Activated gamma-delta T cell treated with Interleukin-2 at 50 U/mL for 16 hours (primary cell): ENCODE measurements around the gene YWHAG.
"Not testable (repeated sequence)": the region's sequence is repeated elsewhere in the genome, so short reads cannot be mapped to it uniquely, and the experiment has no call there.

Experiments used
- DNase-seq: peaks from one replicate; pipeline ENCODE4 v3.0.0-alpha.2; 2020

YWHAG gene

DNA sequence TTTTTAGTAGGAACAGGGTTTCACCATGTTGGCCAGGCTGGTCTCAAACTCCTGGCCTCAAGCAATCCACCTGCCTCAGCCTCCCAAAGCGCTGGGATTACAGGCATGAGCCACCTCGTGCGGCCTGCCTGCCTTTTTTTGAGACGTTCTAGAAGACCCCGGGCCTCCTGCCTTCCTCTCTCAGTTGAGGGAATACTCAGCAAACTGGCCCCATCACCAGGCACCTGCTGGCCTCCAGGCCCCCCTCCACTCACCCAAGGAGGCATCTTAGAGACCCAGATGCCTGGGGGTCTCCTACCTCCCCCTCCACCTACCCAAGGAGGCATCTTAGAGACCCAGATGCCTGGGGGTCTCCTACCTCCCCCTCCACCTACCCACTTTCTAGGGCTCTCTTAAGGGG lies 65.9 kb downstream of the YWHAG start:
- not testable (repeated sequence) for DNase-seq

DNA sequence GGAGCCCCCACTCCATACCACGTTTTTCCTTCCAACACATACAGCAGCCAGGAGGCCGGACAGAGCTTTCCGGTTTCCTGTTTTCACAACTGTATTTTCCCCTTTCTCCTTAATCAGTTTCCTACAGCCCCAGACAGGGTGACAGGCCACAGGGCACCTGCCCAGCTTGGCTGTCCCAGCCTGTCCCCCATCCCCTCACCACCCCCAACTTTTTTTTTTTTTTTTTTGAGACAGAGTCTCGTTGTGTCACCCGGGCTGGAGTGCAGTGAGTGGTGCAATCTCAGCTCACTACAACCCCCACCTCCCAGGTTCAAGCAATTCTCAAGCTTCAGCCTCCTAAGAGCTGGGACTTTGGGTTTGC lies 66.6 kb downstream of the YWHAG start:
- no peak for DNase-seq

DNA sequence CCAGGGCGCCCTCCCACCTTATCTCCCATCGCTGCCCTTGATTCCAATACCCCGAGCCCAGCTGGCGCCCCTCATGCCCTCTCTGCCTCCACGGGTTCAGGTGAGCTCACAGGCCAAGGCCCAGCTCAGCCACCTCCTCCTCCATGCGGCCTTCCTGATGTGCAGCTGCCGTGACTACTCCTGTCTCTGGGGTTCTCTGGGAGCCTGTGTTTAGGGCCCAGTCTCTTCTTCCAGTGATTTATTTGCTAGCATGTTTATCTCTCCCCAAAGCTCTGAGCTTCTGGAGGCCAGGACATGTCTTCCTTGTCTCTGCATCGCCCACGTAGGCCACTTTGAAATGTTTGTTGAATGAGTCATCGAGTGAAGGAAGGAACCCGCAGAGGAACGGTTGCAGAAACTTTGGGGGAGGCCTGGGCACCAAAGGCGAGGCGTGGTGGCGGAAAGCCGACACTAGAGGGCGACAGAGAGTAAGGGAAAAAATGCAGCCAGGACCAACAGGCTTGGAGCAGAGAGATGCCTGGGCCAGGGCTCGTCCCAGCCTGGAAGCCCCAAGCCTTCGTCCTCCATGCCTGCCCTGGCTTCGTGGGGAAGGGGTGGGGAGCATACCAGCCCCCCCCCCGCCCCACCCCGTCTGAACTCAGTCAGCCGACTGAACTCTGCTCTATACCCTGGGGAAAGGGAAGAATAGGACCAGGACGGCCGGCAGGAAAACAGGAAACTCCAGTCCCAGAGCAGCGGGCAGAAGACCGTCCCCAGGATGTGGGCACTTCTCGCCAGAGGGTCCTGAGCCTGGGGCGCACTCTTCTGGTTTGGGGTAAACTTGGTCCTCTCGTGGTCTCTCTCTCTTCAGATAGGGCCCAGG lies 67.2 kb downstream of the YWHAG start:
- peak; percentile 84 for DNase-seq

DNA sequence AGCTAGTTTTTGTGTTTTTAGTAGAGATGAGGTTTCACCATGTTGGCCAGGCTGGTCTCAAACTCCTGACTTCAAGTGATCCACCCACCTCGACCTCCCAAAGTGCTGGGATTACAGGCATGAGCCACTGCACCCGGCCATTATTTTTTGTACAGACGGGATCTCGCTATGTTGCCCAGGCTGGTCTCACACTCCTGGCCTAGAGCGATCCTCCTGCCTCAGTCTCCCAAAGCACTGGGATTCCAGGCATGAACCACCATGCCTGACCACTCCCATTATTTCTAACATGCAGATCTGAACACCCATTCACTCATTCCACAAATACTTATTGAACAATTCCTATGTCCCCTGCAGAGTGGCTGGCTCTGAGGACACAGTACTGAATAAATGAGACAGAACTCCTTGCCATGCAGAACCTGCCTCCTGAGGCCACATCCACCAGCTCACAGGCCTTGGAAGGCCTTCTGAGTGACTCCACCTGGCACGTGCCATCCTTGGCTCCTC lies 67.9 kb downstream of the YWHAG start:
- not testable (repeated sequence) for DNase-seq

DNA sequence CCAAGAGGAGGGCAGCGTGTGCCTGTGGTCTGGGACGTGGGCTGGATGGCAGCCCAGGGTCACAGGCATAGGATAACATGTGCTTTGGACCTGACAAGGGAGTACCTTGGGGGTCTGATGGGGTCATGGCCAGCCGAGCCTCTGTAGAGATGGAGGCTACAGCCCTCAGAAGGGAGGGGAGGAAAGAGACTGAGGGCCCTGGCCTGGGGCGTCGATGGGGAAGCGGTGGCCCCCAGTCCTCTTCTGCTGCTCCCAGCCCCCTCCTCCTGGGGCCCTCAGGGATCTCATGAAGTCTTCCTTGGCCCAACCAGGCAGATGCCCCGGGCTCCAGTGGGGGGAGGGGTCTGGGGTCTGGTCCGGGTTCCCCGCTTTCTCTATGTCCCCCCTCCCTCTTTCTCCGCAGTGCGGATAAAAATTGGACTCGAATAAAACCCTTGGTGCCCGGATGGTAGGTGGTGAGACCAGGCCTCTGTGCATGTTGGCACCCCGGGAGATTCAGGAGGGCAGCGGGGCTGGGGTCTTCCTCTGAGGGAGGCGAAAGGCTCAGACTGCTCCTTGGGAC lies 71.9 kb downstream of the YWHAG start:
- DNase-seq, result no peak

DNA sequence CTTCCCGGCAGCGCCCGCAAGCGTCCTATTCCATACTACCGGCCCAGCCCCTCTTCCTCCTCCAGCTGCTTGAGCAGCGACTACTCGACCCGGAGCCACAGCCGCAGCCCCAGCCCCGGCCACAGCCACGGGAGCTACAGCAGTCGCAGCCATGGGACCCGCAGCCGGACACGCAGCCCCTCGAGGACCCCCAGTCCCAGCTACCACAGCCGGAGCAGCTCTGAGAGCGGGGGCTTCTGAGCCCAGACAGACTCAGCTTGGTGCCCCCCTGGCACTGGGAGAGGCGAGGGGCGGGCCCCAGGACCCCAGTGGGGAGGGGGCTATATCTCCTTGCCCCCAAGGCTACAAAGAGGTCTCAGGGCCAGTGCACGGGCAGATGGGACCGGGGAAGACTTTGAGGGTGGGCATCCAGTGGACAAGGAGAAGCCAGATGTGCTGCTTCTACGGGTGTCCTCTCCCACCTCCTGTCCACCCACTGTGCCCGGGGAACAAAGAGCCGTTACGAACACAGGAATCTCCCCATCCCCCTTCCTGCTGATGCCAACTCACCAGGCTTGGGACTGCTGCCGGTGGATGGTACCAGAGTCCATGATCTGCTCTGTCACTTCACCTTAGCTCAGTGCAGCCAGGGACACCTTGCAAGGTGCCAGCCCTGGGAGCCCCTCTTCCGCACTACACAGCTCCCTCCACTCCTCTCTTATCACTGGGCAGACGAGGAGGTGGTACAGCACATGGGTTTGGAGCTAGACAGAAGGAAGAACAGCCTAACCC lies 73.0 kb downstream of the YWHAG start:
- no peak for DNase-seq

DNA sequence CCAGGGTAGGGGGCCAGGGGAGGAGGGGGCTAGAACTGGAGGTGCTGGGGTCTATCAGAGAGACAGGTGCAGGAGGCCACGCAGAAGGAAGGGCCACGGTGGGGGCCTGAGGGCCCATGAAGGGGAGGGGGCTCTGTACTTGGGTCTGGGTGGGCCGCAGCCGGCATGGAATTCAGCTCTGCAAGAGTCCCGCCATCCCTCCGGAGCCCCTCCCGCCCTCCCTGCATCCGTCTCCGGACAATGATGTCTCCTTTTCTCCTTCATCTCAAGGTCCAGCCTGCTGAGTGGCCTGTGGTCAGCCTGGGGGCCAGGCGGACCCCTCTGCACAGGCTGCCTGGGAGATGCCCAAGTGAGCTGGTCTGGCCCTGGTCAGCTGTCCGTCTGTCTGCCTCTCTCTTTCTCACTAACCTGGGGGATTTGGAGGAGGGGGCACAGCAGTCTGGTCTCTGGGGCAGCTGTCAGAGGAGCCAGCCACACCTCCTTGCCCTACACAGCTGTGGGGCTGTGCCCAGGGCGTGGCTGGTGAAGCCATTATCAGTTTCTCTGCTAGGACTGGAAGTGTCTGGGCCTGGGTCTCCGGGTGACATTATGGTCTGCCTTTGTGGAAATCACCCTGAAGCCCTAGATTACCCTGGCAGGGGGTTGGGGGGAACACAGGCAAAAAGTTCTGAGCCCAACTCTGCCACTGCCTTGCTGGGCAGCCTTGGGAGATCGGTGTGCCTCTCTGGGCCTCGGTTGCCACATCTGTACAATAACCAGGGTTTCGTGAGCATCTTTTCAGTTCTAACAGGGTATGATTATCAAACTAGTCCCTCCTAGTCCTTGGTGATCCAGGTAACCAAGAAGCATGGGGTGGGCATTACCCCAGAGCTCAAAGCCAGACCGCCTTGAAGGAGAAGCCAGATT lies 75.3 kb downstream of the YWHAG start:
- no peak for DNase-seq

DNA sequence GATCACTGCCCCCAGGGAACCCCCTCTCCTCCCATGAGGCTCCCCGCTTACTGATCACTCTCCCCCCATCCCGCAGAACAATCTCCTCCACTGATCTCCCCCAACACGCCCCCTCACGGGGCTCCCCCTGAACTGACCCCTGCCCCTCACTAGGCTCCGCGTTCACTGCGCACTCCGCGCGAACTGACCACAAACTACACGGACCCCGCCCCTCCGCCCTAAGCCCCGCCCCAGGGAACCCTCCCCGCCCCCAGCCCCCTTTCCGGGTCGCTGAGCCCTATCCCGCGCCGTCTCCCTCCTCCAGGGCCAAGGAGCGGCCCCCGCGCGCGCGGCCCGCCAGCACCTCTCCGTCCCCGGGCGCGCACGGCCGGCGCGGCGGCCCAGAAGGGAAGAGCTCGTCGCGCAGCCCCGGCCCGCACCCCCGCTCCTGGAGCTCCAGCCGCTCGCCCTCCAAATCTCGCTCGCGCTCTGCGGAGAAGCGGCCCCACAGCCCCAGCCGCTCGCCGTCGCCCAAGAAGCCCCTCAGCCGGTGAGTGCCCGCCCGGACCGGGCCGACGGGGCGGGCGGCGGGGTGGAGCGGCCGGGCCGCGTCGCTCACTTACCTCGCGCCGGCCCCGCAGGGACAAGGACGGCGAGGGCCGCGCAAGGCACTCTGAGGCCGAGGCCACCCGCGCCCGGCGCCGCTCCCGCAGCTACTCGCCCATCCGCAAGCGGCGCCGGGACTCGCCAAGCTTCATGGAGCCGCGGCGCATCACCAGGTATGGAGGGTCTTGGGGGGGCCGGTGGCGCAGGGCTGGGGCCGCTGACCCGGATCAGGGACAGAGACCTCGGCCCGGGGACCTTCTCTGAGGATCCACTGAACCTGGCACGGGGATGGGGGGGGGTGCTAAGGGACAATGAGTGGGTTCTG lies 76.2 kb downstream of the YWHAG start:
- DNase-seq, result no peak

DNA sequence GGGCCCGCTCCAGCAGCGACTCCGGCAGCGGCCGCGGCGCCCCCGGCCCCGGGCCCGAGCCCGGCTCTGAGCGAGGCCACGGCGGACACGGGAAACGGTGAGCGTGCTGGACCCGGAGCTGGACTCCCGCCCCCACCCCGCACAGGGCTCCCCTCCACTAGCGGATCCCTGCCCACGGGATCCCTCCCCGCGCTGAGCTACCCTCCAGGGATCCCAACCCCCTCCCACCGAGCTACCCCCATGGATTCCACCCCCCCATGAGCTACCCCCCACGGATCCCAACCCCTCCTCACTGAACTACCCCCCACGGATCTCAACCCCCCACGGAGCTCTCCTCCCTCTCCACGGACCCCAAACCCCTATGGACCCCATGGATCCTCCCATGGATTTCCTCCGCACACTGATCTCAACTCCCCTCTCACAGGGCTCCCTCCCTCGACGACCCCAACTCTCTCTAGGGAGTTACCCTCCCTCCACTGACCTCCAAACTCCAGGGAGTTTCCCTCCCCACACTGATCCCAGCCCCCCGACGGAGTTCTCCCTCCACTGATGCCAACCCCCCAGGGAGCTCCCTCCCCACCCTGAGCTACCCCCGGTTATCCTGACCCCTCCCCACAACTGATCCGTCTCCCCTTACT lies 77.0 kb downstream of the YWHAG start:
- DNase-seq, result no peak

DNA sequence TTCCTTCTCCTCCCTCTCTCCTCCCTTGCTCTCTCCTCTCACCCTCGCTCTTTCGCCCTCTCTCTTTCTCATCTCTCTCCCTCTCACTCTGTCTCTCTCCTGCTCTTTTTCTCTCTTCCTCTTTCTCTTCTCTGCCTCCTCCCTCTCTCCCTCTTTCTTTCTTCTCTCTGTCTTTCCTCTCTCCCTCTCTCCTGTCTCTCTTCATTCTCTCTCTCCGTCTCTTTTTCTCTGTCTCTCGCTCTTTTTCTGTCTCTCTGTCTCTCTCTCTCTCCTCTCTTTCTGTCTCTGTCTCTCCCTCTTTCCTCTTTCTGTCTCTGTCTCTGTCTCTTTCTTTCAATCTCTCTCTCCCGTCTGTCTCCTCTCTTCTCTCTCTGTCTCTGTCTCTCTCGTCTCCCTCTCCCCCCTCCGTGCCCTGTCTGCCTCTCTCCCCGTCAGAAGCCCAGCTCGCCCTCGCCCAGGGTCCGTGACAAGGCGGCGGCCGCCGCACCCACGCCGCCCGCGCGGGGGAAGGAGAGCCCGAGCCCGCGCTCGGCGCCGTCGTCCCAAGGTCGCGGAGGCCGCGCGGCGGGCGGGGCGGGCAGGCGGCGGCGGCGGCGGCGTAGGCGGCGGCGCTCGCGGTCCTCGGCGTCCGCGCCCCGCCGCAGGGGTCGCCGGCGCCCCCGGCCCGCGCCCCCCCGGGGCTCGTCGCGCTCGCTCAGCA lies 77.6 kb downstream of the YWHAG start:
- no peak for DNase-seq

DNA sequence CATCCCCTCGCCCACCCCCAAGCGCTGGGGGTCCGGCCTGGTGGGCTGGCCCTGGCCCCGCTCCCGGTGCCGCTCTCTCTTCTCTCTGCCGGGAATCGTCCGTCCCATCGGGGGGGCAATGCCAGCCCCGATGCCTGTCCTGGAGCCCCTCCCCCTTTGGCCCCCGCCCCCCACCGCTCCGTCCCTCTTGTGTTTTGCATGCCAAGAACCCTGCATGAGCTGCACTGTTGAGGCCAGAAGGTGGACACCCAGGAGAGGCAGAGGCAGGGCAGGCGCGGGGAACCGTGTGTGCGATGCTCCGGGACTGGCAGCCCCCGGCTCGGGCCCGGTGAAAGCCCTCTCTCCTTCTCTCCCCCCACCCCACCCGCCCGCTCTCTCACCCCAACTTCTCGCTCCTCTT lies 78.4 kb downstream of the YWHAG start:
- no peak for DNase-seq

DNA sequence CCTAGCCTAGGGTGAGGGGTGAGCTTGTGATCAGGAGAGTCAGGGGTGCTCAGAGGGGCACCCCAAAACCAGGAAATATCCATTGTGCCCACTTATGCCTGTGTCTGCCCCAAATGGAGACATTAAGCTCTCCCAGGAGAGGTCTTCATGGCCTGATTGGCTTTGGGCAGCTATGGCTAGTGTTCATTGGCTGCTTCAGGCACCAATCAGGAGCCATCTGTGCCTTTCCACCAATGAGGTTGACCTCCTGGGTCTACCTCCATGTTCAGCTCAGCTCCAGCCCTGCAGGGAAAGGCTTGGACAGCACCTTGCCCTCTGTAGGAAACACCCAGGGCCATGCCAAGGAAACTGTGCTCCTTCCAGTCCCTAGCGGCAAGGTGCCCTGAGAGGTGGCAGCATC lies 80.3 kb downstream of the YWHAG start:
- no peak for DNase-seq
